GM18498 (cell line): ENCODE measurements around the gene CYB5A.

ENCODE experiments used
- ATAC-seq: cut with Tn5 transposase; IDR thresholded peaks from one replicate; pipeline ENCODE4 v1.9.1; 2021; ENCODE audit warnings: mild to moderate bottlenecking, moderate library complexity; ENCODE audit not compliant: unreplicated experiment

Gene CYB5A

DNA sequence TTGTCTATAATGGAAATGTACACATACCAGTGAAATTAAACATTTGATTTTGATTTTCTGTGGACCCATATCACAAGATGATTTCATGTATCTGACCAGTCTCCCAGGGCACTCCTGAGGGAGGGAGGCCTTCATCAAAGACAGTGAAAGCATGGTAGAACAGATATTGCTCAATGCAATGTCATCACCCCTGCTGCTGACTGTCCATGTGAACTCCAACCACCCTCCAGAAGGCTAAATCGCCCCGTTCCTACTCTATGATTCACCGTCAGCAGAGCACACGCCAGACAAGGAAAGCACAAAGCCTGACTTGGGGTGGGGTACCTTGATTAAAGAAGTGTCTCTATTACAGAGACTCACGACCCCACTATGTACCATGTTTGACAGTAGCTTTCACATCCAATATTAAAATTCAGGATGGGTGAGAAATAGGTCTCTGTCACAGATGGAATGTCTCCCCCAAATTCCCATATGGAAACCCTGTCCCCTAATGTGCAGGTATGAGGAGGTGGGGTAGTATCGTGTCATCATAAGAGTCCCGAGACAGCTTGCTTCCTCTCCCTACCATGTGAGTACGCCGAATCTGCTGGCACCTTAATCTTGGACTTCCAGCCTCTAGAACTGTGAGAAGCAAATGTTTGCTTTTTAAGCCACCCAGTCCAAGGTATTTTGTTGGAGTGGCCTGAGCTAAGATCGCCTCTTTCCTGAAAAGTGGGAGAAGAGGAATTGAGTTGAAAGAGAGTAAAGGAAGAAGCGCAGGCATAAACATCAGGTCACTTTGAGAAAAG, 42.4 kb downstream of the CYB5A start:
- ATAC-seq = no peak

DNA sequence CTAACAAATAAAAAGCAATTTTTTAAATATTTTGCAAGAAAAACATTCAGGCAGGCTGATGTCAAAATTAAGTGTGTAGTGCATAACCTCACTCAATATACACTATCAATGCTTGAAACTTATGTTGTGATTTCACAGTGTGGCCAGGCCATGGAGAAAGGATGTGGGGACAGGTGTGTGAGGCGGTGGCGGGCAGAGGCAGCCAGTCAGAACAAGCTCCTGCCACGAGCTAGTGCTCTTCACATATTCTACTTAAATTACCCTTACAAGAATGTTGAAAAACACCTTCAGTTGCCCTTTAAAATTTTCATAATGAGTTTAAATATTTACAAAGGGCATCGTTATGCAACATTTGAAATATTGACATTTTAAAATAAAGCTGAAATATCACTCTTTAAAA, 43.2 kb downstream of the CYB5A start:
- ATAC-seq = no peak

DNA sequence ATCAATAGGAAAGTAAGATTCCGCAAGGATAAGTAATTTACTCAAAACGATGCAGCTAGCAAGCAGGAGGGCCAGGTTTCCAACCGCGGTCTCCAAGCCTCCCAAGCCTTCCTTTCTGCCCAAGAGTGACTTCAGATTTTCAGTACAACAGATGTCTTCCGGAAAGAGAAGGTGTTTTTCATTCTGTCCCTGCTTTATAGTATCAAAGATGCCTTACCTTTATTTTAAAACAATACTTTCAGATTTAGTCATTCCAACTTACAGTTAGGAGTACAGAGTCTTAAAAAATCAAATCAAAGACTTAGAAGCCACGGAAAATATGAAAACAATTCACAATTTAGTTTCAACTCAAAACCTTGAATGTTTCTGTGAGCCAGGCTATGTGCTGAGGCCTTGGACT, 43.6 kb downstream of the CYB5A start:
- ATAC-seq = no peak

DNA sequence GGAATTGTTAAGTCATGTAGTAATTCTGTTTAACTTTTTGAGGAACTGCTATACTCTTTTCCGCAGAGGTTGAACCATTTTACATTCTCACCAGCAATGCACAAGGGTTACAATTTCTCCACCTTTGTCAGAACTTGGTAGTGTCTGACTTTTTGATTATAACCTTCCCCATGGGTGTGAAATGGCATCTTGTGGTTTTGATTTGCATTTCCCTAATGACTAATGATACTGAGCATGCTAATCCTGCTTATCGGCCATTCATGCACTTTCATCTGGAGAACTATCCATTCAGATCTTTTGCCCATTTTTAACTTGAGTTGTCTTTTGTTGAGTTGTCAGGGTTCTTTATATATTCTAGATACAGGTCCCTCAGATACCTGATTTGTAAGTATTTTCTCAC, 47.2 kb downstream of the CYB5A start:
- no peak for ATAC-seq

DNA sequence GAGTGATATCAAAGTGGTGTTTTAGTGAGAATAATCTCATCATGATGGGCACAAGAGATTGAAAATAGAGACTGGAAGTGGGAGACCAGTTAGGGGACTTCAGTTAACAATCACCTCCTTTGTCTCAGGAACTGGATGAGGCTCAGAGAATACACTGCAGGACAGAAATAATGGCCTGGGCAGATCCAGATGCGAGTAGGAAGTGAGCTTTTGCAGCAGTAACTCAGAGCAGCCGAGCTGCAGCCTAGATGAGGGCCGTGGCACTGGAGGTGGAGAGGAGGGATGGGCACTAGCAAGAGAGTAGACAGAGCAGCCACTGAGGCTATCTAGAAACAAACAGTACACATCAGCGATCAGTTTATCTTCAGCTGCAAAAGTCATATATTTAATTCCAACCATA, 48.6 kb downstream of the CYB5A start:
- ATAC-seq = no peak

DNA sequence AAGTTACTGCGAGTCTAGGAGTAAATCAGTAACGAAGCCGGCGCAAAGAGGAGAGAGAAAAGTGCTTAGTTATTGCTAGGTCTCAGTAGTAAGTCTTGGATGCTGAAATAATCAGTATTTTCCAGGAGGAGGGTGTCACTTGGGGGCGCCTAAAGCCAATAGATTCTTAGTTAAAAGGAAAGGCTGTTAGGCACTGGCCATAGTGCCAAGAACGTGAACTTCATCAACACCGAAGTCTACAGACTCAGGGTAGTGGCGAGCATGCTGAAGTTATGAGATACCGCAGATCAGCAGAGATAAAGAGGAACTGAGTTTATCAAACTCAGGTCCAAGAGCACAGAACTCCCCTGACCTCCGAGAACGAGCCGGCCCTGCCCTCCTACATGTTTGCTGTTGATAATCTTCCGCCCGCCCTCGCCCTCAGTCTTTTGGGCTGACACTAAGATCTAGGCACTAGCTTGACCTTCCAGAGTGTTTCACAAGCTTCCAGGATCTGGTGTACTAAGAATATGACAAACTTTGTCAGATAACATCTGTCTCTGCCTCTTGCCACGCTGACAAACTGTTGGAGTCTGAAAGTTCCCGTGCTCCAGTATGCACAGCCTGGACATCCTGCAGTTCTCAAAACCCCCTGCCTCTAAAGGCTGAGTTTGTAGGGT, 49.2 kb downstream of the CYB5A start:
- no peak for ATAC-seq

DNA sequence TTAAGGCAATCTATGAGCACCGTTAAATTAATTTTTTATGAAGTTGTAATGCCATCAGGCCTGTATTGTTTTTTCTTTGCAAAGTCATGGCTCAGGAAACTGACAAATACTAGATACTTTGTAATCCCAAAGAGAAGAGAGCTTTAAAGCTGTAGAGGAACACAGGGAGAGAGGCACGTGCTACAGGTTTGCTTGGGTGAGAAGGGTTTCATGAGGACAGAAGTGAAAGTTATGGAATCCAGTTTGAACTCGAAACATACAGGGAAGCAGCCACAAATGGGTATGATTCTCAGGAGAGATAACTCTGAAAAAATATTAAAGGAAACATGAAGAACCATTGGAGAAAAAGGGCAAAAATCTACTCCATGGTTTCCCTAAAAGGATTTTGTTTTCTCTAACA, 49.8 kb downstream of the CYB5A start:
- ATAC-seq = no peak

DNA sequence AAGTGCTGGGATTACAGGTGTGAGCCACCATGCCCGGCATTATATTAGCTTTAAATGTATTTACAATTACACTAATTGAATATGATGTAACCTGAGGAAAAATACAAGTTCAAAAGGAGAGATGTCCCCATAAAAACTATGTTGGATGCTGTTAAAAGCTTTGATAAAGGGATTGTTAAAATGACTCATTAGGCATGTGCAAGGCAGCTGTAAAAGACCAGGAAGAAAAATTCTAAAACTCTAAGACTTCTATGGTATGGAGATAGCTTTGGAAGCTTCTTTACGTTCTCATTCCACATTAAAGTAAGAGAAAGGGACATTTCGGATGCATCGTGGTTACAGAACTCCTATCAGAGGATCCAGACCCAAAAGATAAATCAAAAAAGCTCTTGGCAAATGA, 50.3 kb downstream of the CYB5A start:
- no peak for ATAC-seq

DNA sequence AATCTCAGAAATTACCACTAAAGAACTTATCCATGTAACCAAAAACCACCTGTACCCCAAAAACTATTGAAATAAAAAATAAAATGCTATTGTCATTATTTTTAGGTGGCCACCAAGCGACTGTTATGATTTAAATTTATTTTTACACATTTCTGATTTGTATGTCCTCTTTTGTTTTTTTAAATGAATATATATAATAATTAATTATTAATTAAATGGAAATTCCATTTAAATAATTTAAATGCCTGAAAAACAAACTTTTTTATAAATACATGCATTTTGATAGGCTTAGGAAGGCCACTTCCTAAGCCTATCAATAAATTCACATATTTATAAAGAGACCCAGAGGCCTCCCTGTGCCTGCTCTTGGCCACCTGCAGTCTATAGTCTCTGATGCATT, 52.2 kb downstream of the CYB5A start:
- no peak for ATAC-seq

DNA sequence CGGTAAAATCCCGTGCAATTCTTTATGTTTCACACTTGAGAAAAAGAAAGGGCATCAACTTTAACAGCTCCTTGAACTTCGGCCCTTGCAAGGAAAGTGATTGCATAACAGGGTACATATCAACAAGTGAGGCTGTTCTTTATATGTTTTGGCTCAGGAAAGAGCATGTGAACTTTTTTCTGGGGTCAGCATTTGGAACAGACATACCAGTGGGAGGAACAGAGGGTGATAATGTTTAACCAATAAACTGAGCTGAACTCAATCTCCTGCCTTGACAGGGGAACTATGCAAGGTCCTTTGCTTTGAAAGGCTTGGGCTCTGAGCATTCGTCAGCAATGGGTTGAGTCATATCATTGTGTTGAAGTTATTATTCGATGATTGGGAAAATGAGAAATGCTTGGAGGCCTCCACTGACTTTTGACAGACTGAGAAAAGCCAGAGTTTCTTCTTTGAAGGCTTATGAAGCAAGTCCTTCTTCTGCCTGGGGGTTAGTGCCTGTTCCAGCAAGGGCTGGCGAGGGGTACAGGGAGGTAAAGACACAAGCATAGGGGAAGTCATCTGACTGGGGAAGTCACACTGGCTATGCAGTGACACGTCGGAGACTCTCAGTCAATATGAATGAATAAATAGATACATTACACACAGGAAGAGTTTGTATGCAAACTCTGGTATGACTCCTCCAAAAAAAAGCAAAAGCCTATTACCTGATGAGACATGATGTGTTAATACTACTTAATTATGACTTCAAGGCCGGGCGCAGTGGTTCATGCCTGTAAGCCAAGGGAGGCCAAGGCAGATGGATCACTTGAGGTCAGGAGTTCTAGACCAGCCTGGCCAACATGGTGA, 57.2 kb downstream of the CYB5A start:
- ATAC-seq = no peak

DNA sequence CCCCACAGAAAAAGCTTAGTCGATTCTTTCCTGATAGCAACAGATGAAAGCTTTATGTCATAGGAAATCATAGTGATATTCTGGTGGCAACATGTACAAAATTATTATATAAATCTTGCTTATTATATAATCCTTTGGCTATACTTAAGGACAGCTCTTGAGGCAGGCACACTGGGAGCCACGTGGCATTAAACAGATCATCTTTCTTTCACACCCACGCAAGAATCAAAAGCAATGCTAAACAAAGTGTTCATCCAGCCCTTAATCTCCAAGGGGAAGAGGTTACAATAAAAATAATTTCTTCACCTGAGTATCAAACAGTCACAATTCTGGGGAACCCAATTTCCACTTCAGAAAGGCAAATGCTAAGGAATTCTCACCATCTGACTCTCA, 57.8 kb downstream of the CYB5A start:
- ATAC-seq = no peak

DNA sequence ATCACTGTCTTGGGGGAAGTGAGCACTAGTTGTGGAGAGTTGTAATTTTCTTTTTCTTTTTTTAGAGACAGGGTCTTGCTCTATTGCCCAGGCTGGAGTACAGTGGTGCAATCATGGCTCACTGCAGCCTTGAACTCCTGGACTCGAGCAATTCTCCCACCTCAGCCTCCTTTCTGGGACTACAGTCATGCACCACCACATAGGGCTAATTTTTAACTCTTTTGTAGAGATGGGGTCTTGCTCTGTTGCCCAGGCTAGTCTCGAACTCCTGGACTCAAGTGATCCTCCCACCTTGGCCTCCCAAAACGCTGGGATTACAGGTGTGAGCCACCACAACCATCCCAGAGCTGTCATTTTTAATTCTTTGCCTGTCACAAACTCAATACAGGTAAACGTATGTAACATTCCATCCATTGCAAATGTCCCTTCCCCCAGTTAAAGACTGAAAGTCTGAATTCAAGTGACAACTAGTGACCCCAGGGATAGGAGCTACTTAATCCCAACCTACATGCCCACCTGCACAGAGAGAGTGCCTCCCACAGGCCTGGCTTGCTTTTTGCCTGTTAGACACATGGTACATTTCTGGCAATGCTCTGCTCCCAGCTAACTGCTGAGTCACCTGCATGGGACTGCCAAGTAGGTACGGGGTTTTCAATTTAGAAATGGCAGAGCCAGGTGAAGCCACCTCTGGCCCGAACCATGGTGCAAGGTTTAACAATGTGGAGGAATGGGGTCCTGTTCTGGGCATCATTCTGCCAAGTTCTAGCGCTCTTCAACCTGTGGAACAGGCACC, 60.6 kb downstream of the CYB5A start:
- ATAC-seq = no peak

DNA sequence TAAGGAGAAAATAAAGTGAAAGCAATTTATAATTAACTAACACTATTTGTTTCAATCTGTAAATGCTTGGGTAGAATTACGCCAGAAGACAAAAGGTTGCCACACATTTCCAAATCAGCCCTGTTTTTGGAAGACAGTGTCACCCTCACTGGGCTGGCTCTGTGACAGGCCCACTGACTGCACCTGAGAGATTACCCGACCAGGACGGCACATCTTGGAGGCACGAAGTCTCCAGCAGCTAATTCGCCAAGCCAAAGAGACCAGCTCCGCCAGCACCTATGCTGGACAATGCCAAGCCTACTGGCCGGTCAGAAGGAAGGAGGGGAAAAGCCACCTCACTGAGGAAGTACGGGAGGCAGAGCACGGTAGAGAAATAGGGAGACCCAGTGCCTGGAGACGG, 61.9 kb downstream of the CYB5A start:
- no peak for ATAC-seq

DNA sequence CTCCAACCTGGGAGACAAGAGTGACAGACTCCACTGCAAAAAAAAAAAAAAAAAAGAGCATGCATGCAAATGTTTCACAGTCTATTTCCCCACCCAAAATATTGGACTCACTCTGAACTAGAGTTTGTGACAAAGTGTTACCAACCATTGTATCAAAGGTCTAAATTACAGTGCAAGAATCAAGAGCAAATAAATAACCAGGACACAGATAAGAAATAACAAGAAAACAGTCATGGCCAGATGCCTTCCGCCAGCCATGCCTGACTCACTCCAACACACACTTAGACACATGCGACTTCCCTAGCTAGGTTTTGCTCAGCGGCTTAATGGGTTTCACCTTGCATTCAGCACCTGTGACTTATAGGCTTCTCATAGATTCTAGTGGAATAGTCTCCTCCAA, 62.8 kb downstream of the CYB5A start:
- ATAC-seq = no peak

DNA sequence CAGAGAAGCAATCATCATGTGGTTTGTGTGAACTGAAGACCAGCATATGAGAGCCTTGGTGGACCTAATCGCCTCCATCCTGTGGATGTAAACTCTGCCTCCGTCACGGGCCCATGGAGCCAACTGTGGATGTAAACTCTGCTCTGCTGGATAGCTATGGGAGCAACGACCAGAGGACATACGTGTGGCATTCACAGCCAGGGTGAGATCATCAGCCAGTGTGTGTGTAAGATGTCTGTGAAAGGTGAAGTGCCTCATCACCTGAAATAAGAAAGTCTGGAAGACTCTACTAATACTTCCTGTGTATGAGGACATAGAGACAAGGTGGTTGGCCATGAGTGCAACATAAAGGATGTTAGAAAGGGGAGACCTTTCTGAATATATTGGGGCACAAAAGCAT, 63.5 kb downstream of the CYB5A start:
- ATAC-seq = no peak

DNA sequence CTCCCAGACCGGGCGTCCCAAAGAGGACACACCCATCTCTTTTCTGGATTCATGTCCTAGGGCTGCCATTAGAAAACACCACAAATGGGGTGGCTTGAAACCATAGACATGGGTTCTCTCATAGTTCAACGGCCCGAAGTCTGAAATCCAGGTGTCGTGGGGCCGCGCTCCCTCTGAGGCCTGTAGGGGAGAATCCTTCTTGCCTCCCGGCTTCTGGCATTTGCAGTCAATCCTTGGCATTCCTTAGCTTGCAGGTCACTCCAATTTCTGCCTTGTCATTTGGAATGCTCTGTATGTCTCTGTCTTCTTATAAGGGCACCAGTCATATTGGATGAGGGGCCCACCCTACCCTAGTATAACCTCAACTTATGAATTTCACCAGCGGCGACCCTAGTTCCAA, 65.1 kb downstream of the CYB5A start:
- ATAC-seq = no peak

DNA sequence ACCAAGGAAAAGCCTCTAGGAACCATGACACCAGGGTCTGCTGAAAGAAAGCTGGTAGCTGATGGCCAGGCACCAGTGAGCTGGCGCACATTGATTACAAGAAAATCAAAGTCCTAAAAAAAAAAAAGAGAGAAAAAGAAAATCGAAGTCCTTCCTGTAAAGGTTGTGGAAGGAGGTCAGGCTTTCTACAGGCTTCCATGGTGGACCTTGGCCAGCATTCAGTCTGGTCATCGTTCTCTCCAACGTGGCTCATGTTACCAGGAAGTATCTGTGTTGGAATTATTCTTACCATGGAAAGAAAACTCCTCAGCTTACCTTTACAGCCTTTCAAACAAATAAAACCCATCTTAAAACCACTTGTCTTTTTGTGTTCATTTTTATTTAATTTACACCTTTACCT, 65.6 kb downstream of the CYB5A start:
- ATAC-seq = no peak

DNA sequence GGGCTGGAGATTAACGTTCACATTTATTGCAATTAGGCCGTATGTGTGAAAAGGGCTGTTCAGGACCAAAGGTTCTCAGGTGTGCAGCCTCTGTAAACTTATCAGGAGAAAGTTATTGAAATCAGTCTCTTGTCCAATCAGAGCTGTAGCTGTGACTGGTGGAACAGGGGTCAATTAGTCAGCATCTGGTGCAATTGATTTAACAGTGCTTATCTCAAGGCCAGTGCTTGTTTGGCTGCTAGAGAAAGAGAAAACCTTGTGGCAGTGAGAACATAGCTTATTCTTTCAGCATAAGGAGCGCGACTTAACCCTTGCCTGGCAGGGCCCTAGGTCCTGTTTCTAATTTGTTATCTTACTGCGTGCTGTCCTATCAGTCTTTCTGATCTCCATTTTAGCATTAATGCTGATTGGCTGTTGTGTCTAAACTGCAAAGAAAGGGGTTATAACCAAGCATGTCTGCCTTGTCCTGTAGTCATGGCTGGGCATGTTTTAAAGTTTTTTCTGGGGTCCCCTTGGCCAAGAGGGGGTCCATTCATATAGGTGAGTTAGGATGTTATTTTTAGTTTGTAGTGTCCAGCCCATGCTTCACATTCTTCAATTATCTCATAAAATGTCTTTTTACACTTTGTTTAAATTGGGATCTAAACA, 66.4 kb downstream of the CYB5A start:
- no peak for ATAC-seq

DNA sequence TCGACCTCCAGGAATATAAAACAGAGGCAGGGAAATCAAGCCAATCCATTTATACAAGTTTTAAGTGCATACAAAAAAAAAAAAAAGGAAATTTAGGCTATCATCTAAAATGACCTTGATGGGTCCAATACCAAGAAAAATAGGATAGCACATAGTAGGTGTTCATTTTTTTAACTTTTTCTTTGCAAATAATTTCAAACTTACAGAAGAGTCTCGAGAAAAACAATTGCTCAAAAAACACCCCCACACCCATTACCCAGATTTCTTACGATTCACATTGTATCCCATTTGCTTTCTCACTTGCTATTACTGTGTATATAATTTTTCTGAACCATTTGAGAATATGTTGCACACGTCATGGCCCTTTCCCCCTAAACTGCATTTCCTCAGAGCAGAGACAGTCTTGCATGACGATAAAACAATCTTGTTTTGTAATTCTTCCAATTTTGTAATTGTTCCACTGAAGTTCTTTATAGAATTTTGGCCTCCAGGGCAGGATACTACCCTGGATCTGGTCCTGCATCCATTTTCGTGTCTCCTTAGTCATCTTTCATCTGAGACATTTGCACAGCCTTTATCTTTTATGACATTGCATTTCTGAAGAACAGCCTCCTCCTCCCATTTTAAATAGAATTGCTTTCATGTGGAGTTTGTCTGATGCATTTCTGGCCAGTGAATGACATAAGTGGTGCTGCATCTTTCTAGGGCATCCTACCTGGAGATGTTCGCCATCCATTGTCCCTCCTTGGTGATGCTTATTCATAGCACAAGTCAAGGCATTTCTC, 68.9 kb downstream of the CYB5A start:
- ATAC-seq = no peak

DNA sequence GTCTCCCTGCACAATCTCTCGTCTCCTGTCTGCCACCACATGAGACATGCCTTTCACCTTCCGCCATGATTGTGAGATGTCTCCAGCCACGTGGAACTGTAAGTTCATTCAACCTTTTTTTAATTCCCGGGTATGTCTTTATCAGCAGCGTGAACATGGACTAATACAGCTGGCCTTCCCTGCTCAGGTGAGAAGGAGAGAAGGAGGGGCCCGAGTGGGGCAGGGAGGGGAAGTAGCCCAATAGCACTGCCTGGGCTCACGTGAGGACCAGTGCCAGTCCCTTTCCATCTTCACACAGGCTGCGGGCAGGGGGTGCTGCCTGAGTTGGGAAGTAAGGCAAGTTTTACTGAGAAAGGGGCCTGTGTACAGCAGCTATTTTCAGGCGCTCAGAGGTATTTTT, 70.7 kb downstream of the CYB5A start:
- no peak for ATAC-seq
